SKM-1 treated with dmso at 0.1 percent for 144 hours (cell line): ENCODE data around the gene SGCA.

ENCODE experiments used
- DNase-seq: peaks from one replicate; lab custom pipeline; 2025; ENCODE audit not compliant: unreplicated experiment; lab: John Stamatoyannopoulos, UW

The SGCA gene

GRCh38 chr17:50134206-50135110 is 31.3 kb upstream of the SGCA start:
- no peak for DNase-seq

- no peak for DNase-seq
Observed at GRCh38 chr17:50135316-50136095, 30.3 kb upstream of the SGCA start.

- DNase-seq = no peak
Observed at GRCh38 chr17:50136096-50136687, 29.6 kb upstream of the SGCA start.

GRCh38 chr17:50137042-50137441 is 28.8 kb upstream of the SGCA start:
- no peak for DNase-seq

GRCh38 chr17:50139185-50139783 is 26.5 kb upstream of the SGCA start:
- DNase-seq = no peak

- DNase-seq = peak; percentile 56
Observed at GRCh38 chr17:50139950-50140885, 25.6 kb upstream of the SGCA start.

- no peak for DNase-seq
Observed at GRCh38 chr17:50141026-50141744, 24.6 kb upstream of the SGCA start.

- DNase-seq = no peak
Observed at GRCh38 chr17:50141745-50142110, 24.1 kb upstream of the SGCA start.

- no peak for DNase-seq
Observed at GRCh38 chr17:50143461-50144176, 22.2 kb upstream of the SGCA start.

- DNase-seq = no peak
Observed at GRCh38 chr17:50144355-50144754, 21.4 kb upstream of the SGCA start.

- no peak for DNase-seq
Observed at GRCh38 chr17:50144845-50145531, 20.8 kb upstream of the SGCA start.

- no peak for DNase-seq
Observed at GRCh38 chr17:50145532-50146229, 20.1 kb upstream of the SGCA start.

GRCh38 chr17:50146230-50146926 is 19.4 kb upstream of the SGCA start:
- DNase-seq = no peak

GRCh38 chr17:50146927-50147665 is 18.7 kb upstream of the SGCA start:
- no peak for DNase-seq

GRCh38 chr17:50147841-50148225 is 18.0 kb upstream of the SGCA start:
- no peak for DNase-seq

- peak; percentile 90 for DNase-seq
Observed at GRCh38 chr17:50148226-50149090, 17.3 kb upstream of the SGCA start.
